ENCODE data around the gene CALB2. TPM values are rescaled to one million over a fixed set of nuclear protein-coding genes. Genes with fewer than 3 reads are reported as not detected.

The CALB2 gene
- total RNA-seq, 1 experiment from 2014 or later = 0.85 TPM

- Mint-ChIP-seq H3K27ac (no peak overlapping the region), H3K36me3 (ENCODE audit: insufficient read depth in 1 of 3, low read depth in 3 of 3) (peaks cover 0 to 4% (median 0%) of the 10 kb centered on the region in 3 experiments; a peak in 1 of 7 replicates), H3K27me3 (ENCODE audit: low read depth) (peaks cover 6% of the 10 kb centered on the region), H3K4me3 (no peak overlapping the region), H3K9me3 (peaks cover 2 to 3% of the 10 kb centered on the region in 2 experiments; a peak in 3 of 5 replicates), H3K4me1 (no peaks in the 10 kb centered on the region)
- Histone ChIP-seq H3K23ac (ENCODE audit: insufficient read length, low read depth, low read length) (no peak overlapping the region), H3K9me3 (ENCODE audit: control insufficient read depth, low read depth, low read length) (no peaks in the 10 kb centered on the region), H2BK15ac (ENCODE audit: low read depth, low read length) (no peak overlapping the region), H3K79me2 (ENCODE audit: insufficient read depth, low read length) (no peaks in the 10 kb centered on the region), H3K56ac (ENCODE audit: insufficient read length, low read depth, low read length) (no peak overlapping the region), H2BK12ac (ENCODE audit: insufficient read length, low read depth, low read length) (no peak overlapping the region), H3K4ac (ENCODE audit: low read depth, low read length) (no peak overlapping the region), H4K5ac (ENCODE audit: insufficient read length, low read depth, low read length) (no peak overlapping the region), H3K14ac (ENCODE audit: insufficient read depth, low read length) (no peak overlapping the region), H3K9ac (ENCODE audit: extremely low read depth, insufficient read length, low read length) (no peak overlapping the region), H3K27ac (ENCODE audit: insufficient read length, low read depth, low read length) (no peak overlapping the region), H3T11ph (ENCODE audit: low read length) (no peak overlapping the region), H3K27me3 (ENCODE audit: insufficient read depth, low read length) (no peaks in the 10 kb centered on the region), H3K4me1 (ENCODE audit: insufficient read depth, low read length) (no peaks in the 10 kb centered on the region), H4K20me1 (ENCODE audit: control insufficient read depth, insufficient read depth, insufficient read length) (no peaks in the 10 kb centered on the region), H3K18ac (ENCODE audit: insufficient read length, low read depth, low read length) (no peak overlapping the region), H2AFZ (ENCODE audit: low read length) (no peak overlapping the region), H4K91ac (ENCODE audit: insufficient read length, low read depth, low read length) (no peak overlapping the region), H4K8ac (replicated peaks; ENCODE audit: insufficient read length, low read depth, low read length) (no peak overlapping the region), H3K23me2 (ENCODE audit: insufficient read length, low read depth, low read length, poor library complexity, severe bottlenecking) (no peaks in the 10 kb centered on the region), H3K79me1 (ENCODE audit: insufficient read depth, low read depth, low read length, poor library complexity, severe bottlenecking) (no peaks in the 10 kb centered on the region), H2BK5ac (ENCODE audit: insufficient read length, low read length) (no peak overlapping the region), H2AK5ac (ENCODE audit: insufficient read length, low read length) (no peak overlapping the region), H2BK20ac (ENCODE audit: low read depth, low read length, poor library complexity, severe bottlenecking) (no peak overlapping the region), H3K4me2 (ENCODE audit: insufficient read depth, insufficient read length, low read length) (no peak overlapping the region), H2BK120ac (ENCODE audit: low read depth, low read length, poor library complexity, severe bottlenecking) (no peak overlapping the region)
- no CpG with 5 or more reads among the region's 1 CpG for WGBS (ENCODE audit: extremely low coverage, insufficient read length, low lambda C conversion rate)
- no peak for DNase-seq
- TF ChIP-seq, protein P1, sequence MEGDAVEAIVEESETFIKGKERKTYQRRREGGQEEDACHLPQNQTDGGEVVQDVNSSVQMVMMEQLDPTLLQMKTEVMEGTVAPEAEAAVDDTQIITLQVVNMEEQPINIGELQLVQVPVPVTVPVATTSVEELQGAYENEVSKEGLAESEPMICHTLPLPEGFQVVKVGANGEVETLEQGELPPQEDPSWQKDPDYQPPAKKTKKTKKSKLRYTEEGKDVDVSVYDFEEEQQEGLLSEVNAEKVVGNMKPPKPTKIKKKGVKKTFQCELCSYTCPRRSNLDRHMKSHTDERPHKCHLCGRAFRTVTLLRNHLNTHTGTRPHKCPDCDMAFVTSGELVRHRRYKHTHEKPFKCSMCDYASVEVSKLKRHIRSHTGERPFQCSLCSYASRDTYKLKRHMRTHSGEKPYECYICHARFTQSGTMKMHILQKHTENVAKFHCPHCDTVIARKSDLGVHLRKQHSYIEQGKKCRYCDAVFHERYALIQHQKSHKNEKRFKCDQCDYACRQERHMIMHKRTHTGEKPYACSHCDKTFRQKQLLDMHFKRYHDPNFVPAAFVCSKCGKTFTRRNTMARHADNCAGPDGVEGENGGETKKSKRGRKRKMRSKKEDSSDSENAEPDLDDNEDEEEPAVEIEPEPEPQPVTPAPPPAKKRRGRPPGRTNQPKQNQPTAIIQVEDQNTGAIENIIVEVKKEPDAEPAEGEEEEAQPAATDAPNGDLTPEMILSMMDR (conservative IDR thresholded peaks at IDR 0.05) = no peak
Observed at GRCh38 chr16:71337631-71338030, 20.9 kb upstream of the CALB2 start.
